22Rv1 (cell line): ENCODE results near the gene TKFC.
A peak's percentile ranks its signal among the peaks of the same experiment; 100 is the strongest.

Experiments used
- H3K27ac ChIP-seq: fragments of 450-650 bp; 2 replicates; pipeline ENCODE4 v1.5.1; 2017
- CTCF ChIP-seq: fragments of 450-650 bp; IDR thresholded peaks from 2 replicates; pipeline ENCODE4 v1.5.1; 2017; ENCODE audit warnings: mild to moderate bottlenecking
- ZFX ChIP-seq: fragments of 450-650 bp; IDR thresholded peaks from 2 replicates; pipeline ENCODE4 v1.6.1; 2017; ENCODE audit warnings: antibody characterized with exemption, borderline replicate concordance

The TKFC gene

GRCh38 chr11:61333550-61334433, 764 bp downstream of the TKFC start:
- TF ChIP-seq ZFX (no peak), CTCF (no peak)
- peak overlapping the region; percentile 84 for H3K27ac ChIP-seq

GRCh38 chr11:61334434-61335354, 1.7 kb downstream of the TKFC start:
- TF ChIP-seq ZFX: no peak
- H3K27ac ChIP-seq: peak overlapping the region; percentile 84

- peak overlapping the region; percentile 84 for H3K27ac ChIP-seq
- TF ChIP-seq ZFX (no peak), CTCF (no peak)
Measured at GRCh38 chr11:61335355-61335710, 2.3 kb downstream of the TKFC start.

- H3K27ac ChIP-seq: peak overlapping the region; percentile 84
- TF ChIP-seq ZFX (no peak), CTCF (peak; percentile 96)
Measured at GRCh38 chr11:61336171-61336935, 3.3 kb downstream of the TKFC start.

- no peak overlapping the region for H3K27ac ChIP-seq
- TF ChIP-seq ZFX (no peak), CTCF (no peak)
Measured at GRCh38 chr11:61337706-61338470, 4.9 kb downstream of the TKFC start.

- TF ChIP-seq ZFX: no peak
- TF ChIP-seq CTCF: no peak
- no peak overlapping the region for H3K27ac ChIP-seq
Measured at GRCh38 chr11:61338783-61339489, 5.9 kb downstream of the TKFC start.
